HG02840 (cell line): ENCODE measurements around the gene CHST9.
"Not testable (repeated sequence)": the region's sequence is repeated elsewhere in the genome, so short reads cannot be mapped to it uniquely, and the experiment has no call there.

Experiments
- ATAC-seq: cut with Tn5 transposase; IDR thresholded peaks from one replicate; pipeline ENCODE4 v1.9.1; 2021; ENCODE audit warnings: mild to moderate bottlenecking, moderate library complexity, moderate number of reproducible peaks; ENCODE audit not compliant: unreplicated experiment, low FRiP score

Gene CHST9

GRCh38 chr18:26943906-26944305 lies 241.2 kb downstream of the CHST9 start:
- no peak for ATAC-seq

- no peak for ATAC-seq
Observed at GRCh38 chr18:26941584-26941983, 243.5 kb downstream of the CHST9 start.

- no peak for ATAC-seq
Observed at GRCh38 chr18:26940744-26941398, 244.2 kb downstream of the CHST9 start.

GRCh38 chr18:26931659-26932058 lies 253.4 kb downstream of the CHST9 start:
- no peak for ATAC-seq

GRCh38 chr18:26930630-26931029 lies 254.5 kb downstream of the CHST9 start:
- ATAC-seq: no peak

GRCh38 chr18:26928670-26929313 lies 256.3 kb downstream of the CHST9 start:
- ATAC-seq: no peak

- ATAC-seq: not testable (repeated sequence)
Observed at GRCh38 chr18:26927822-26928221, 257.3 kb downstream of the CHST9 start.

- ATAC-seq: no peak
Observed at GRCh38 chr18:26926066-26926675, 258.9 kb downstream of the CHST9 start.

- ATAC-seq: no peak
Observed at GRCh38 chr18:26925313-26925712, 259.8 kb downstream of the CHST9 start.

GRCh38 chr18:26922313-26922712 lies 262.8 kb downstream of the CHST9 start:
- no peak for ATAC-seq

- no peak for ATAC-seq
Observed at GRCh38 chr18:26920644-26921043, 264.5 kb downstream of the CHST9 start.

GRCh38 chr18:26919627-26920026 lies 265.5 kb downstream of the CHST9 start:
- no peak for ATAC-seq

- ATAC-seq: no peak
Observed at GRCh38 chr18:26919201-26919600, 265.9 kb downstream of the CHST9 start.

GRCh38 chr18:26911840-26912239 lies 273.3 kb downstream of the CHST9 start:
- no peak for ATAC-seq

- ATAC-seq: no peak
Observed at GRCh38 chr18:26909599-26910290, 275.4 kb downstream of the CHST9 start.

GRCh38 chr18:26908906-26909305 lies 276.2 kb downstream of the CHST9 start:
- no peak for ATAC-seq

GRCh38 chr18:26902291-26902690 lies 282.8 kb downstream of the CHST9 start:
- no peak for ATAC-seq

- ATAC-seq: no peak
Observed at GRCh38 chr18:26901020-26901419, 284.1 kb downstream of the CHST9 start.

- ATAC-seq: no peak
Observed at GRCh38 chr18:26894426-26894825, 290.7 kb downstream of the CHST9 start.

GRCh38 chr18:26893996-26894395 lies 291.1 kb downstream of the CHST9 start:
- ATAC-seq: no peak

GRCh38 chr18:26888259-26888658 lies 296.8 kb downstream of the CHST9 start:
- ATAC-seq: no peak
